MCF 10A (cell line): ENCODE data around the gene ARHGAP15. TPM values are rescaled to one million over a fixed set of nuclear protein-coding genes. Genes with fewer than 3 reads are reported as not detected.

Experiments
- BruUV-seq: library from RNA; stranded (reverse); fragments of 400-500 nt; replicated peaks from 2 replicates; lab custom pipeline; 2021; lab: Mats Ljungman, UMichigan
- CTCF ChIA-PET: fragments of 300-600 bp; sonication (Branson Sonifier 250); formaldehyde crosslinking; extraction: SDS; loops from one replicate; lab custom pipeline; 2021; ENCODE audit warnings: antibody characterized with exemption, inconsistent platforms; lab: Yijun Ruan, JAX
- POLR2A ChIA-PET: fragments of 300-600, 350-650 bp; sonication (Branson Sonifier 250); formaldehyde crosslinking; extraction: SDS; loops from one replicate; lab custom pipeline; 2020; ENCODE audit warnings: antibody characterized with exemption, inconsistent platforms; lab: Yijun Ruan, JAX
- DNase-seq: peaks from one replicate; pipeline ENCODE4 v3.0.0-alpha.2; 2018; ENCODE audit not compliant: unreplicated experiment
- H3K27ac Mint-ChIP-seq: one replicate; pipeline ENCODE4 v1.8.0; 2022; ENCODE audit warnings: mild to moderate bottlenecking, low read depth, mixed read lengths; ENCODE audit not compliant: unreplicated experiment
- H3K27me3 Mint-ChIP-seq: one replicate; pipeline ENCODE4 v1.8.0; 2022; ENCODE audit warnings: mixed read lengths; ENCODE audit not compliant: insufficient read depth, unreplicated experiment
- H3K36me3 Mint-ChIP-seq: one replicate; pipeline ENCODE4 v1.8.0; 2022; ENCODE audit warnings: mild to moderate bottlenecking, moderate library complexity, mixed read lengths; ENCODE audit not compliant: insufficient read depth, unreplicated experiment
- H3K4me1 Mint-ChIP-seq: one replicate; pipeline ENCODE4 v1.8.0; 2022; ENCODE audit warnings: mixed read lengths; ENCODE audit not compliant: insufficient read depth, unreplicated experiment
- H3K4me3 Mint-ChIP-seq: one replicate; pipeline ENCODE4 v1.8.0; 2022; ENCODE audit warnings: mild to moderate bottlenecking, moderate library complexity, mixed read lengths; ENCODE audit not compliant: unreplicated experiment
- H3K9me3 Mint-ChIP-seq: one replicate; pipeline ENCODE4 v1.8.0; 2022; ENCODE audit warnings: mixed read lengths; ENCODE audit not compliant: unreplicated experiment
- CTCF ChIP-seq: fragments of 200-600 bp; IDR thresholded peaks from one replicate; pipeline ENCODE4 v1.8.0; 2022; ENCODE audit warnings: antibody characterized with exemption, mild to moderate bottlenecking; ENCODE audit not compliant: unreplicated experiment
- intact Hi-C: fragments of 100-400 bp; cut with micrococcal nuclease; formaldehyde crosslinking; loops from 2 replicates; pipeline ENCODE4 v1.14.1; 2022
- total RNA-seq: library from RNA; stranded (reverse); gene quantifications from 2 replicates; pipeline ENCODE4 v1.2.3, GENCODE V29; 2022

ARHGAP15 gene
- total RNA-seq, 1 experiment from 2014 or later: not detected

GRCh38 chr2:143729296-143729814 lies 600.1 kb downstream of the ARHGAP15 start:
- no peak for TF ChIP-seq CTCF
- POLR2A ChIA-PET: interaction anchor here (0.7 kb wide), 1 partner anchor 31 kb away, joined by 3 read pairs; no protein-coding TSS in a partner anchor
- BruUV-seq: no TSS peak
- Mint-ChIP-seq H3K27me3 (no peaks in the 10 kb centered on the region), H3K36me3 (no peaks in the 10 kb centered on the region), H3K27ac (peak overlapping the region; percentile 95), H3K4me3 (no peak overlapping the region), H3K9me3 (no peaks in the 10 kb centered on the region), H3K4me1 (peaks cover 31% of the 10 kb centered on the region)
- CTCF ChIA-PET: no interaction called here
- no peak for DNase-seq
- intact Hi-C loops: no loop called here

GRCh38 chr2:143730155-143730952 lies 601.1 kb downstream of the ARHGAP15 start:
- CTCF ChIA-PET: interaction anchor here (0.7 kb wide), 2 partner anchors 343 to 1251 kb away, joined by 3 to 4 read pairs; no protein-coding TSS in a partner anchor
- peaks cover 31% of the 10 kb centered on the region for H3K4me1 Mint-ChIP-seq
- H3K9me3 Mint-ChIP-seq: no peaks in the 10 kb centered on the region
- H3K4me3 Mint-ChIP-seq: no peak overlapping the region
- H3K36me3 Mint-ChIP-seq: no peaks in the 10 kb centered on the region
- intact Hi-C loops: no loop called here
- BruUV-seq: no TSS peak
- POLR2A ChIA-PET: interaction anchor here (0.6 to 0.7 kb wide), 4 partner anchors 30 to 759 kb away, joined by 3 read pairs; no protein-coding TSS in a partner anchor
- no peaks in the 10 kb centered on the region for H3K27me3 Mint-ChIP-seq
- peak overlapping the region; percentile 95 for H3K27ac Mint-ChIP-seq
- no peak for TF ChIP-seq CTCF
- DNase-seq: peak; percentile 71

GRCh38 chr2:143730953-143731260 lies 601.7 kb downstream of the ARHGAP15 start:
- DNase-seq: no peak
- H3K27me3 Mint-ChIP-seq: no peaks in the 10 kb centered on the region
- no TSS peak for BruUV-seq
- ChIA-PET CTCF (interaction anchor here (0.7 kb wide), 1 partner anchor 343 kb away, joined by 3 read pairs; no protein-coding TSS in a partner anchor), POLR2A (interaction anchor here (0.6 to 0.7 kb wide), 2 partner anchors 758 to 1047 kb away, joined by 3 read pairs; no protein-coding TSS in a partner anchor)
- H3K4me1 Mint-ChIP-seq: peaks cover 31% of the 10 kb centered on the region
- no peak overlapping the region for H3K4me3 Mint-ChIP-seq
- intact Hi-C loops: no loop called here
- no peak overlapping the region for H3K27ac Mint-ChIP-seq
- TF ChIP-seq CTCF: no peak
- H3K36me3 Mint-ChIP-seq: no peaks in the 10 kb centered on the region
- no peaks in the 10 kb centered on the region for H3K9me3 Mint-ChIP-seq

- no peak overlapping the region for H3K27ac Mint-ChIP-seq
- H3K4me1 Mint-ChIP-seq: peaks cover 31% of the 10 kb centered on the region
- intact Hi-C loops: no loop called here
- ChIA-PET POLR2A (interaction anchor here (0.7 kb wide), 1 partner anchor 620 kb away, joined by 4 read pairs; no protein-coding TSS in a partner anchor), CTCF (interaction anchor here (0.6 kb wide), 2 partner anchors 30 to 68 kb away, joined by 3 to 5 read pairs; no protein-coding TSS in a partner anchor)
- no peaks in the 10 kb centered on the region for H3K9me3 Mint-ChIP-seq
- H3K36me3 Mint-ChIP-seq: no peaks in the 10 kb centered on the region
- no TSS peak for BruUV-seq
- no peaks in the 10 kb centered on the region for H3K27me3 Mint-ChIP-seq
- no peak for TF ChIP-seq CTCF
- DNase-seq: peak; percentile 90
- H3K4me3 Mint-ChIP-seq: no peak overlapping the region
Measured at GRCh38 chr2:143732076-143732475, 602.9 kb downstream of the ARHGAP15 start.
